ENCODE measurements around the gene MICU2. TPM values are rescaled to one million over a fixed set of nuclear protein-coding genes. Genes with fewer than 3 reads are reported as not detected.

The MICU2 gene
- total and polyA plus RNA-seq, 2 of the 4 experiments (the other 2 are of a cell fraction), result 14.9 to 25.0 TPM

DNA sequence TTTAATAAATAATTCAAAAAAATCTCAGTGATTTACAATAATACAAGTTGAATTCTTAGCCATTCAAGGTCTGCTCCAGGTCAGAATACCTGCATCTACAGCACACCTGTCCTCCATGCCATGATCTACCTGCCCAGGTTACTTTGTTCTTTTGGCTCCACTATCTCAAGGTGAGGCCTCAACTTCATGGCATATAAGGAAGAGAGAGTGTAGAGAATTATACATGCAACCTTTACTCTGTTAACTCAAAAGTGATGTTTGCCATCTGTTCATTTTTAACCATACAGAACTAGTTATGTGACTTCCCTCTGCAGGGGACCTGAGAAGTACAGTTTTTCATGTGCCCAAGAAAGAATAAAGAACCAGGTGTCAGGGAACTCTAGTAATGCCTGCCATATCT is 28.2 kb upstream of the MICU2 start:
- H2AK5ac ChIP-seq (ENCODE audit: low read depth, low read length), result no peak overlapping the region
- no peak overlapping the region for H3K27ac ChIP-seq (ENCODE audit: insufficient read depth, low read length)
- H3K18ac ChIP-seq (ENCODE audit: low read depth, low read length), result no peak overlapping the region
- in situ Hi-C loops (cut with MboI; ENCODE audit: low sequenced_read_pairs) (loop anchor here (25.0 kb wide), 3 partner anchors 1155 to 1680 kb away; no protein-coding TSS in a partner anchor), dilution Hi-C loops (cut with HindIII; ENCODE audit: low sequenced_read_pairs, unreplicated experiment) (no loop called here), intact Hi-C loops (cut with micrococcal nuclease) (no loop called here)
- H3K27me3 ChIP-seq (ENCODE audit: control insufficient read depth, insufficient read depth, low read length), result peaks cover 2% of the 10 kb centered on the region; the same call in 1 of the 2 replicates
- DNase-seq (no peak), ATAC-seq (ENCODE audit: low read depth) (no peak)
- H2AK9ac ChIP-seq (replicated peaks; ENCODE audit: low read depth, low read length, poor library complexity), result no peak overlapping the region
- H4K91ac ChIP-seq (ENCODE audit: insufficient read depth, low read depth, low read length), result no peak overlapping the region
- CTCF ChIA-PET, result no interaction called here
- H3K14ac ChIP-seq (replicated peaks; ENCODE audit: low read depth, low read length), result no peak overlapping the region
- peaks cover 4% of the 10 kb centered on the region; the same call in 1 of the 2 replicates for H3K9me3 ChIP-seq (ENCODE audit: control insufficient read depth, insufficient read depth, low read length)
- H3K4me1 ChIP-seq (ENCODE audit: control insufficient read depth, insufficient read depth, low read length), result no peaks in the 10 kb centered on the region
- H2BK20ac ChIP-seq (ENCODE audit: low read depth, low read length), result no peak overlapping the region
- no peak for TF ChIP-seq RFX5 (IDR thresholded peaks at IDR 0.05; ENCODE audit: low read depth, low read length)
- no peak for TF ChIP-seq MAZ (IDR thresholded peaks at IDR 0.05; ENCODE audit: borderline replicate concordance, low read depth, low read length)
- TF ChIP-seq CHD1 (IDR thresholded peaks at IDR 0.05; ENCODE audit: low read depth, low read length), result no peak
- TF ChIP-seq, protein P1, sequence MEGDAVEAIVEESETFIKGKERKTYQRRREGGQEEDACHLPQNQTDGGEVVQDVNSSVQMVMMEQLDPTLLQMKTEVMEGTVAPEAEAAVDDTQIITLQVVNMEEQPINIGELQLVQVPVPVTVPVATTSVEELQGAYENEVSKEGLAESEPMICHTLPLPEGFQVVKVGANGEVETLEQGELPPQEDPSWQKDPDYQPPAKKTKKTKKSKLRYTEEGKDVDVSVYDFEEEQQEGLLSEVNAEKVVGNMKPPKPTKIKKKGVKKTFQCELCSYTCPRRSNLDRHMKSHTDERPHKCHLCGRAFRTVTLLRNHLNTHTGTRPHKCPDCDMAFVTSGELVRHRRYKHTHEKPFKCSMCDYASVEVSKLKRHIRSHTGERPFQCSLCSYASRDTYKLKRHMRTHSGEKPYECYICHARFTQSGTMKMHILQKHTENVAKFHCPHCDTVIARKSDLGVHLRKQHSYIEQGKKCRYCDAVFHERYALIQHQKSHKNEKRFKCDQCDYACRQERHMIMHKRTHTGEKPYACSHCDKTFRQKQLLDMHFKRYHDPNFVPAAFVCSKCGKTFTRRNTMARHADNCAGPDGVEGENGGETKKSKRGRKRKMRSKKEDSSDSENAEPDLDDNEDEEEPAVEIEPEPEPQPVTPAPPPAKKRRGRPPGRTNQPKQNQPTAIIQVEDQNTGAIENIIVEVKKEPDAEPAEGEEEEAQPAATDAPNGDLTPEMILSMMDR (conservative IDR thresholded peaks at IDR 0.05; ENCODE audit: low read depth, low read length), result no peak
- TF ChIP-seq MAFK (IDR thresholded peaks at IDR 0.05; ENCODE audit: low read depth, low read length), result no peak
- TF ChIP-seq RCOR1 (IDR thresholded peaks at IDR 0.05; ENCODE audit: insufficient replicate concordance, low read length), result no peak
- no peak for TF ChIP-seq CEBPB (IDR thresholded peaks at IDR 0.05; ENCODE audit: low read depth, low read length)
- no peak for TF ChIP-seq RAD21 (IDR thresholded peaks at IDR 0.05; ENCODE audit: low read length)
- no peak for TF ChIP-seq SMC3 (IDR thresholded peaks at IDR 0.05; ENCODE audit: low read depth, low read length)
- POLR2A ChIA-PET (ENCODE audit: unreplicated experiment), result no interaction called here
- no peak overlapping the region for H3K56ac ChIP-seq (ENCODE audit: extremely low read depth, insufficient read depth, low read length)
- no peaks in the 10 kb centered on the region for H4K20me1 ChIP-seq (ENCODE audit: insufficient read depth, low read length)
- H3K79me1 ChIP-seq (ENCODE audit: low read depth in 1 of 2, low read length in 2 of 2), result no peaks in the 10 kb centered on the region
- no peak overlapping the region for H3K4ac ChIP-seq (ENCODE audit: low read depth, low read length)
- BruUV-seq (replicated peaks), result no TSS peak
- H2BK15ac ChIP-seq (ENCODE audit: low read depth, low read length), result no peak overlapping the region
- no peak overlapping the region for H4K5ac ChIP-seq (ENCODE audit: low read depth, low read length)
- no peak overlapping the region for H2AFZ ChIP-seq (replicated peaks; ENCODE audit: low read length, poor library complexity)
- H3K4me2 ChIP-seq (ENCODE audit: low read depth, low read length), result no peak overlapping the region
- no peaks in the 10 kb centered on the region; the same call in 1 of the 2 replicates for H3K9me1 ChIP-seq (ENCODE audit: insufficient read depth, low read length)
- H2BK5ac ChIP-seq (ENCODE audit: low read depth, low read length, poor library complexity, severe bottlenecking), result no peak overlapping the region
- no peak overlapping the region for H4K8ac ChIP-seq (ENCODE audit: low read depth in 2 of 2, low read length in 2 of 2)
- no peak overlapping the region for H3K9ac ChIP-seq (ENCODE audit: low read depth, low read length)
- H3K23ac ChIP-seq (ENCODE audit: low read depth, low read length), result no peak overlapping the region
- no peaks in the 10 kb centered on the region for H3K36me3 ChIP-seq (ENCODE audit: control insufficient read depth, insufficient read depth, low read length)
- H2BK120ac ChIP-seq (ENCODE audit: low read depth, low read length), result no peak overlapping the region
- H3K4me3 ChIP-seq (ENCODE audit: insufficient read depth, low read depth, low read length), result no peak overlapping the region

All from IMR-90 (cell line).